OCI-LY1 (cell line): ENCODE data around the gene NKX2-1.

Experiments used
- EZH2 ChIP-seq: fragments of 200-600 bp; sonication (generic), shearing (Covaris generic); IDR thresholded peaks from 2 replicates; pipeline ENCODE4 v1.8.0; 2017; ENCODE audit warnings: borderline replicate concordance, mixed run types, mild to moderate bottlenecking, antibody characterized with exemption, low read length, moderate library complexity, mixed read lengths
- TF ChIP-seq, protein P1 (sequence below): fragments of 200-600 bp; sonication (generic), shearing (Covaris generic); IDR thresholded peaks from 2 replicates; pipeline ENCODE4 v1.5.1; 2017; ENCODE audit warnings: mild to moderate bottlenecking, antibody characterized with exemption, low read length, moderate library complexity, mixed read lengths

DNA sequence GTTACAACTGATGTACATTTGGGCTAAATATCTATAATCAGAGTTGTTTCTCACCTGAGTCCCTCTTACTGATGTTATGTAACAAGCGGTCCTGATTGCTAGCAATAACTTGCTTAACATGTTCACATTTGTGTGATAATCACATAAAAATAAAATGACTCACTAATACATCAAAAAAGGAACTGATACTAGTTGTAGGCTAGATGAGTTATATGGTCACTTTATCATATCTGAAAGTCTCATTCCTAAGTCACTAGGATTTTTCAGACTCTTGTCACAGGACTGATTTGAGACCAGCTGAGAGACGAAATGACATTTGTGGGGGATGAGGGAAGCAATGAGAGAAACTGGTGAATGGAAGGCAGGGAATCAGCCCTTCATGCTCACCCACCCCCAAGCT, 34.3 kb downstream of the NKX2-1 start:
- TF ChIP-seq, protein P1, sequence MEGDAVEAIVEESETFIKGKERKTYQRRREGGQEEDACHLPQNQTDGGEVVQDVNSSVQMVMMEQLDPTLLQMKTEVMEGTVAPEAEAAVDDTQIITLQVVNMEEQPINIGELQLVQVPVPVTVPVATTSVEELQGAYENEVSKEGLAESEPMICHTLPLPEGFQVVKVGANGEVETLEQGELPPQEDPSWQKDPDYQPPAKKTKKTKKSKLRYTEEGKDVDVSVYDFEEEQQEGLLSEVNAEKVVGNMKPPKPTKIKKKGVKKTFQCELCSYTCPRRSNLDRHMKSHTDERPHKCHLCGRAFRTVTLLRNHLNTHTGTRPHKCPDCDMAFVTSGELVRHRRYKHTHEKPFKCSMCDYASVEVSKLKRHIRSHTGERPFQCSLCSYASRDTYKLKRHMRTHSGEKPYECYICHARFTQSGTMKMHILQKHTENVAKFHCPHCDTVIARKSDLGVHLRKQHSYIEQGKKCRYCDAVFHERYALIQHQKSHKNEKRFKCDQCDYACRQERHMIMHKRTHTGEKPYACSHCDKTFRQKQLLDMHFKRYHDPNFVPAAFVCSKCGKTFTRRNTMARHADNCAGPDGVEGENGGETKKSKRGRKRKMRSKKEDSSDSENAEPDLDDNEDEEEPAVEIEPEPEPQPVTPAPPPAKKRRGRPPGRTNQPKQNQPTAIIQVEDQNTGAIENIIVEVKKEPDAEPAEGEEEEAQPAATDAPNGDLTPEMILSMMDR = no peak
- no peak for TF ChIP-seq EZH2
